ENCODE data around the gene NEK6.

Gene NEK6

GRCh38 chr9:124333203-124333579, 75.4 kb downstream of the NEK6 start:
- TF ChIP-seq CTCF (IDR thresholded peaks at IDR 0.05; ENCODE audit: low read depth, low read length): no peak
- no peak for DNase-seq (ENCODE audit: extremely low read depth, low read depth)

DNA sequence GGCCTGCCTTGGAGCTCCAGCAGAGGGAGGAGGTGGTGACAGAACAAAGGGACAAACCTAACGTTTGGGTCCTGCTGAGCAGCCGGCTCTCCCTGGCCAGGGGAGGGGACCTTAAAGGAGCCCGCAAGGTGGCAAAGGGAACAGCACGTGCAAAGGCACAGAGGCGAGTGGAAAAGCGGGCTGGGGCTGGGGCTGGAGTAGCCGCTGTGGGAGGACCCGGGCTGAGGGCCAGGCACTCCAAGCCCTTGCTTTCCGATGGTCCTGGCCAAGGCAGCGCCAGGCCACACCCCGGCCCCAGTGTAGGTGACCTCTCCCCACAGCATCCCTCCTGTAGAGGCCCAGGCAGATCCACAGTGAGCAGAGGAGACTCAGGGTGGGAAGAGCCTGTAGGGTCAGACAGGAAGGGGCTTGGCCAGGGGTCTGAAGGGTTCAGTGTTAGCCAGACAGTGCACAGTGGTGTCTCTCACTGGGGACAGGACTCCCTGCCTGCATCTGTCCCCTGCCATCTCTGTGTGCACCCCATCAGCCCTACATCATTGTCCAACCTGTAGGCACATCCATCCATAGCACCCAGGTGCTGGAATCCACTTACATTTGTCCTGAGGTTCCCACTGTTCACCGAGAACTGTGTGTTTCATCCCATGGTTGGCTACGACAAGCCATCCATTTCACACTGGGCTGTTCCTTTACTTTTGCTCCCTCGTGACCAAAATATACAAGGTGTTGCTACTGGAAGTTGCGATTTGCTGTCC, 77.0 kb downstream of the NEK6 start:
- DNase-seq (ENCODE audit: extremely low read depth, low read depth): no peak
- TF ChIP-seq CTCF (IDR thresholded peaks at IDR 0.05; ENCODE audit: low read depth, low read length): no peak

DNA sequence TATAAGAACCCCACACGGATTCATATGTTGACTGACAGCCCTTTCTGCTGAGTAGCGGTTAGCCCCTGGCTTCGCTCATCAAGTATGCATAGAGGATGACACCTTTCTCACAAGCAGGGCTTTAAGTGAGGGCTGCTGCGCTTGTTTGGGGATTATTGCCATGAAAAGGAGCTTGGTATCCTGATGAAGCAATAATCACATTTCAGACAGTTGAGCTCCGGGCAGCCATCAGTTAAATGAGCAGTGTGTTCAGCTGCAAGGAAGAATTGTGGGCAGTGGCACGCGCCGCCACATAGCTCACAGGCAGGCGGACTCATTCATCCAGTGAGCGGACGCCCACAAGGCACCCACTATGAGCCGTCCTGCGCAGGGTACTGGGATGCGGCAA, 77.6 kb downstream of the NEK6 start:
- no peak for DNase-seq (ENCODE audit: extremely low read depth, low read depth)
- no peak for TF ChIP-seq CTCF (IDR thresholded peaks at IDR 0.05; ENCODE audit: low read depth, low read length)

- TF ChIP-seq CTCF (IDR thresholded peaks at IDR 0.05; ENCODE audit: low read depth, low read length): no peak
- no peak for DNase-seq (ENCODE audit: extremely low read depth, low read depth)
Measured at GRCh38 chr9:124337562-124337961, 79.8 kb downstream of the NEK6 start.

DNA sequence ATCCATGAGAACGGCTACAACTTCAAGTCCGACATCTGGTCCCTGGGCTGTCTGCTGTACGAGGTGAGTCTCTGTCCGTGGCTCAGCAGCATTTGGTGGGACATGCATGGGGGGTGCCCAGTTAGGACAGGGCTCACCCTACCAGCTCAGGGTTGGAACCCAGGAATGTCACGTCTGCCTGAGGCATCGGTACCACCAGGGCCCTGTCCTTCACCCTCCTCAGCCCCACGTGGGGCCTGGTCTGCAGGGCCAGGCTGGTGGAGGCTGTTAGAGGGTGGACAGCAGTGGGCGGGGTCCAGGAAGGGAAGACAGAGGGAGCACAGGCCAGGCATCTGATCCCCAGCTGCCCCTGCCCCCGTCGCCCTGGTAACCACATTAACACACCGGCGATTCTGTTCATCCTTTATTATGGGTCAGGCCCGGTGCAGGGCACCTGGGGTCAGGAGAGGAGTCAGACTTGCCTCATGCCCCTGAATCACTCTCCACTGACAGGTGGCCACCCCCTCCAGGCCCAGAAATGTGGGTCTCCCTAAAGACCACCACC, 81.9 kb downstream of the NEK6 start:
- no peak for TF ChIP-seq CTCF (IDR thresholded peaks at IDR 0.05; ENCODE audit: low read depth, low read length)
- DNase-seq (ENCODE audit: extremely low read depth, low read depth): no peak

DNA sequence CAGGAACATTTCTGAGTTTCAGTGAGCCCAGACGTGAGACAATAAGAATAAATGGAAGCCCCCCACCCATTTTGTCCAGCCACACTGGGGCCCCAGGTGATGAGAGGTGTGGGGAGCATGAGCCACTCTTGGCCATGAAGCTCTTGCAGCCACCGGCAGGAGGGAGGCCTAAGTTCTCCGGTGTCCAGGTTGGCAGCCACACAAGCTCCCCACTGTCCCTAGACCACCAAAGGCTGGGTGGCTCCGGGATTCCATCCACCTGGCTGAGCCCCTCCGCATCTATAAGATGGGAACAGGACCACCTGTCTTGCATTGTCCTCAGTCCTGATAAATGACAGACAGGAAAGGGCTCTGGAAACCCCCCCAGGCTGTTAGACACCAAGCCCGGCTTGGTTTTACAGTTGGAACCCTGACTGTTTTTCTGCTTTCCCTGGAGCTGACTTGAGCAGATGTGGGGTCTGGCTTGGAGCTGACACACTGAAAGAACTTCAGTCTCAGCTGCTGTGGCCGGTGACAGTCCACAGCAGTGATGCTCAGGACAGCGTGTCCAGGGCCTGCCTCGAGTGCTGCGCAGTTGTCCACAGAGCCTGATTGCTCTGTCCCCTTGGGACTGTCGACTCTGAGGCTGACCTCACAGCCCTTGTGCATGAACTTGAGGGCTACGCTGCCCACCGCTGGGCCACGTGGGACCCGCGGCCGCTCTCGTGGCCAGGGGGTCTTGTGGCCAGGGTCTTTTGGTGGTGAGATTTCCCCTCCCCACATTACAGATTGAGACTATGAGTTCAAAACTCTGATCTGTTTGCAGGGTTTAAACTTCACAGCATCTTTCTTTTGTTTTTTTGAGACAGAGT, 82.7 kb downstream of the NEK6 start:
- no peak for TF ChIP-seq CTCF (IDR thresholded peaks at IDR 0.05; ENCODE audit: low read depth, low read length)
- DNase-seq (ENCODE audit: extremely low read depth, low read depth): no peak
